KMS-11 (cell line): ENCODE results near the gene ARHGEF6.

Experiments used
- H2AFZ ChIP-seq: fragments of 200-600 bp; sonication (generic); 2 replicates; pipeline ENCODE4 v1.6.1; 2016; ENCODE audit warnings: antibody characterized with exemption, mixed run types, low read depth
- H3K27ac ChIP-seq: fragments of 200-600 bp; sonication (generic); 2 replicates; pipeline ENCODE4 v1.6.1; 2016; ENCODE audit warnings: mild to moderate bottlenecking, mixed run types
- H3K27me3 ChIP-seq: fragments of 200-600 bp; sonication (generic); 2 replicates; pipeline ENCODE4 v1.6.1; 2017; ENCODE audit warnings: mild to moderate bottlenecking, low read depth, mixed run types, moderate library complexity; ENCODE audit not compliant: insufficient read depth
- H3K36me3 ChIP-seq: fragments of 200-600 bp; sonication (generic); 2 replicates; pipeline ENCODE4 v1.6.1; 2017; ENCODE audit warnings: mild to moderate bottlenecking, mixed run types; ENCODE audit not compliant: insufficient read depth
- H3K4me1 ChIP-seq: fragments of 200-600 bp; sonication (generic); 2 replicates; pipeline ENCODE4 v1.6.1; 2016; ENCODE audit warnings: mild to moderate bottlenecking, low read depth, mixed run types; ENCODE audit not compliant: poor library complexity, severe bottlenecking
- H3K4me2 ChIP-seq: fragments of 200-600 bp; sonication (generic); 2 replicates; pipeline ENCODE4 v1.7.0; 2016; ENCODE audit warnings: mild to moderate bottlenecking, mixed run types
- H3K4me3 ChIP-seq: fragments of 200-600 bp; sonication (generic); IDR thresholded peaks from 2 replicates; pipeline ENCODE4 v1.6.1; 2017; ENCODE audit warnings: low read depth, low read length, mixed read lengths; ENCODE audit not compliant: insufficient read depth
- H3K79me2 ChIP-seq: fragments of 200-600 bp; sonication (generic); 2 replicates; pipeline ENCODE4 v1.6.1; 2016; ENCODE audit warnings: low read depth, mixed run types; ENCODE audit not compliant: insufficient read depth
- H3K9ac ChIP-seq: fragments of 200-600 bp; sonication (generic); 2 replicates; pipeline ENCODE4 v1.6.1; 2016; ENCODE audit warnings: mild to moderate bottlenecking, mixed run types
- H4K20me1 ChIP-seq: fragments of 200-600 bp; sonication (generic); 2 replicates; pipeline ENCODE4 v1.6.1; 2016; ENCODE audit warnings: mild to moderate bottlenecking, mixed run types; ENCODE audit not compliant: insufficient read depth
- CTCF ChIP-seq: fragments of 200-600 bp; sonication (generic); conservative IDR thresholded peaks from 2 replicates; pipeline ENCODE4 v1.6.1; 2017; ENCODE audit warnings: low read depth, mild to moderate bottlenecking, antibody characterized with exemption, low read length, moderate library complexity, mixed read lengths

ARHGEF6 gene

GRCh38 chrX:136711147-136711546, 69.6 kb downstream of the ARHGEF6 start:
- no peak overlapping the region for H3K4me3 ChIP-seq
- H3K4me2 ChIP-seq, result peak overlapping the region; percentile 54; the same call in 1 of the 2 replicates
- no peaks in the 10 kb centered on the region for H3K79me2 ChIP-seq
- no peaks in the 10 kb centered on the region for H3K36me3 ChIP-seq
- H4K20me1 ChIP-seq, result no peaks in the 10 kb centered on the region
- H3K9ac ChIP-seq, result peak overlapping the region; percentile 44; the same call in 1 of the 2 replicates
- peak overlapping the region; percentile 34; the same call in 1 of the 2 replicates for H2AFZ ChIP-seq
- H3K27me3 ChIP-seq, result no peaks in the 10 kb centered on the region
- peak overlapping the region; percentile 84 for H3K27ac ChIP-seq
- TF ChIP-seq CTCF, result peak; percentile 47
- H3K4me1 ChIP-seq, result peaks cover 32% of the 10 kb centered on the region

- peak overlapping the region; percentile 44; the same call in 1 of the 2 replicates for H3K9ac ChIP-seq
- no peaks in the 10 kb centered on the region for H3K36me3 ChIP-seq
- H3K4me3 ChIP-seq, result no peak overlapping the region
- peak overlapping the region; percentile 84 for H3K27ac ChIP-seq
- no peaks in the 10 kb centered on the region for H3K79me2 ChIP-seq
- H3K4me2 ChIP-seq, result peak overlapping the region; percentile 54
- no peaks in the 10 kb centered on the region for H3K27me3 ChIP-seq
- H2AFZ ChIP-seq, result peak overlapping the region; percentile 34
- no peaks in the 10 kb centered on the region for H4K20me1 ChIP-seq
- no peak for TF ChIP-seq CTCF
- H3K4me1 ChIP-seq, result peaks cover 32% of the 10 kb centered on the region
Measured at GRCh38 chrX:136710325-136710951, 70.3 kb downstream of the ARHGEF6 start.

- no peak overlapping the region for H2AFZ ChIP-seq
- H3K27ac ChIP-seq, result no peak overlapping the region
- no peaks in the 10 kb centered on the region for H3K79me2 ChIP-seq
- H3K9ac ChIP-seq, result no peak overlapping the region
- no peak overlapping the region for H3K4me2 ChIP-seq
- no peaks in the 10 kb centered on the region for H4K20me1 ChIP-seq
- H3K4me3 ChIP-seq, result no peak overlapping the region
- H3K4me1 ChIP-seq, result peaks cover 32% of the 10 kb centered on the region
- peak; percentile 69 for TF ChIP-seq CTCF
- H3K36me3 ChIP-seq, result no peaks in the 10 kb centered on the region
- H3K27me3 ChIP-seq, result no peaks in the 10 kb centered on the region
Measured at GRCh38 chrX:136708348-136708747, 72.4 kb downstream of the ARHGEF6 start.

GRCh38 chrX:136697156-136697555, 83.6 kb downstream of the ARHGEF6 start:
- Histone ChIP-seq H2AFZ (no peak overlapping the region), H3K79me2 (no peaks in the 10 kb centered on the region), H3K27me3 (no peaks in the 10 kb centered on the region; the same call in 1 of the 2 replicates), H3K4me3 (no peak overlapping the region), H3K4me1 (peaks cover 12% of the 10 kb centered on the region), H3K9ac (no peak overlapping the region), H4K20me1 (no peaks in the 10 kb centered on the region), H3K27ac (no peak overlapping the region), H3K4me2 (no peak overlapping the region), H3K36me3 (no peaks in the 10 kb centered on the region)
- TF ChIP-seq CTCF, result no peak
